Endothelial cell of umbilical vein (primary cell): ENCODE data around the gene TMEM178B. TPM values are rescaled to one million over a fixed set of nuclear protein-coding genes. Genes with fewer than 3 reads are reported as not detected.

Source experiments
- BruUV-seq: library from RNA; stranded (reverse); fragments of 400-500 nt; replicated peaks from 2 replicates; lab custom pipeline; 2021; lab: Mats Ljungman, UMichigan
- CTCF ChIA-PET: fragments of 300-600, 350-600 bp; sonication (Branson Sonifier 250); formaldehyde crosslinking; loops from one replicate; lab custom pipeline; 2021; ENCODE audit warnings: antibody characterized with exemption, inconsistent platforms; lab: Charles Lee
- POLR2A ChIA-PET: fragments of 300-600, 350-600 bp; sonication (Branson Sonifier 250); formaldehyde crosslinking; loops from one replicate; lab custom pipeline; 2021; ENCODE audit warnings: antibody characterized with exemption, inconsistent platforms; lab: Charles Lee
- DNase-seq: peaks from one replicate; pipeline ENCODE4 v3.0.0-alpha.2; 2011; ENCODE audit warnings: low read depth, low spot score
- FAIRE-seq: peaks from 2 replicates; lab custom pipeline; 2011; peaks lifted over from hg19 to GRCh38; lab: Jason Lieb, UNC
- H2AFZ ChIP-seq: 2 replicates; pipeline ENCODE4 v1.6.0; 2012; ENCODE audit warnings: low read depth, low read length, control low read depth, inconsistent platforms
- H3K27ac ChIP-seq: 2 replicates; pipeline ENCODE4 v1.5.1; 2011; ENCODE audit warnings: low read depth, mild to moderate bottlenecking, control low read depth, low read length, moderate library complexity; ENCODE audit not compliant: insufficient read depth
- H3K27me3 ChIP-seq, 2 experiments: 2 replicates each; pipeline versions ENCODE4 v1.6.0 to v1.6.1; 2011; ENCODE audit warnings: low read length in 2 of 2, mixed read lengths in 1 of 2; ENCODE audit not compliant: control insufficient read depth in 2 of 2, insufficient read depth in 2 of 2
- H3K36me3 ChIP-seq, 2 experiments: 2 replicates in 1 of 2; 3 replicates in 1 of 2; pipeline ENCODE4 v1.5.1; 2011; ENCODE audit warnings: low read length in 2 of 2, mild to moderate bottlenecking in 1 of 2, moderate library complexity in 1 of 2; ENCODE audit not compliant: control insufficient read depth in 2 of 2, insufficient read depth in 2 of 2; ENCODE audit errors: extremely low read depth in 1 of 2
- H3K4me1 ChIP-seq: 3 replicates; pipeline ENCODE4 v1.5.1; 2011; ENCODE audit warnings: mild to moderate bottlenecking, low read length; ENCODE audit not compliant: control insufficient read depth, insufficient read depth; ENCODE audit errors: extremely low read depth
- H3K4me2 ChIP-seq: 2 replicates; pipeline ENCODE4 v1.6.1; 2011; ENCODE audit warnings: low read length, control low read depth, mixed read lengths; ENCODE audit not compliant: insufficient read depth
- H3K4me3 ChIP-seq, 3 experiments: fragments of 200-600 bp in 1 of 3; sonication (generic), shearing (Covaris generic) in 1 of 3; replicated peaks in 1 of 3; 2 replicates each; pipeline ENCODE4 v1.5.1; 2011 to 2016; ENCODE audit warnings: control low read depth in 3 of 3, low read length in 3 of 3, mild to moderate bottlenecking in 2 of 3, inconsistent platforms in 1 of 3, low read depth in 1 of 3, moderate library complexity in 1 of 3; ENCODE audit not compliant: insufficient read depth in 1 of 3
- H3K79me2 ChIP-seq: 2 replicates; pipeline ENCODE4 v1.6.0; 2012; ENCODE audit warnings: low read length, inconsistent platforms; ENCODE audit not compliant: control insufficient read depth, insufficient read depth
- H3K9ac ChIP-seq: replicated peaks from 2 replicates; pipeline ENCODE3; 2011; ENCODE audit warnings: low read length, control low read depth; ENCODE audit not compliant: insufficient read depth; ENCODE audit errors: extremely low read depth
- H3K9me1 ChIP-seq: replicated peaks from 3 replicates; pipeline ENCODE4 v1.6.0; 2011; ENCODE audit warnings: mild to moderate bottlenecking, low read length; ENCODE audit not compliant: control insufficient read depth, insufficient read depth; ENCODE audit errors: extremely low read depth
- H3K9me3 ChIP-seq: replicated peaks from 2 replicates; pipeline ENCODE4 v1.5.1; 2012; ENCODE audit warnings: low read length, inconsistent platforms; ENCODE audit not compliant: control insufficient read depth, insufficient read depth
- H4K20me1 ChIP-seq: replicated peaks from 2 replicates; pipeline ENCODE3; 2011; ENCODE audit warnings: mild to moderate bottlenecking, low read length; ENCODE audit not compliant: control insufficient read depth, insufficient read depth; ENCODE audit errors: extremely low read depth
- CTCF ChIP-seq, 2 donors: IDR thresholded peaks; 1 replicate in 1 of 2; 2 replicates in 1 of 2; pipeline ENCODE4 v1.5.1; 2011; ENCODE audit warnings: low read length in 2 of 2, mild to moderate bottlenecking in 2 of 2, moderate library complexity in 2 of 2, control low read depth in 1 of 2, inconsistent platforms in 1 of 2, low read depth in 1 of 2; ENCODE audit not compliant: insufficient read depth in 1 of 2; ENCODE audit errors: extremely low read depth in 1 of 2
- EZH2 ChIP-seq: IDR thresholded peaks from 2 replicates; pipeline ENCODE4 v1.6.1; 2012; ENCODE audit warnings: borderline replicate concordance, low read depth, mild to moderate bottlenecking, moderate library complexity, low read length, inconsistent platforms; ENCODE audit not compliant: severe bottlenecking
- FOS ChIP-seq: IDR thresholded peaks from 2 replicates; pipeline ENCODE4 v1.6.1; 2011; ENCODE audit warnings: mild to moderate bottlenecking, low read length, moderate library complexity, borderline replicate concordance; ENCODE audit not compliant: insufficient read depth
- GATA2 ChIP-seq: IDR thresholded peaks from 2 replicates; pipeline ENCODE4 v1.7.0; 2011; ENCODE audit warnings: low read depth, mild to moderate bottlenecking, moderate library complexity, mixed read lengths, low read length; ENCODE audit not compliant: insufficient read length, insufficient read depth
- JUN ChIP-seq: IDR thresholded peaks from 2 replicates; pipeline ENCODE4 v1.6.1; 2011; ENCODE audit warnings: borderline replicate concordance, low read depth; ENCODE audit not compliant: insufficient read length, insufficient read depth
- MAX ChIP-seq: IDR thresholded peaks from 2 replicates; pipeline ENCODE4 v1.6.1; 2011; ENCODE audit not compliant: insufficient read depth, insufficient read length
- MYC ChIP-seq: IDR thresholded peaks from one replicate; pipeline ENCODE4 v1.6.1; 2011; ENCODE audit warnings: mild to moderate bottlenecking, low read depth, low read length
- POLR2A ChIP-seq: IDR thresholded peaks from 2 replicates; pipeline ENCODE4 v1.6.1; 2012; ENCODE audit warnings: low read depth, mild to moderate bottlenecking, control low read depth, low read length
- POLR2AphosphoS5 ChIP-seq: IDR thresholded peaks from 2 replicates; pipeline ENCODE4 v1.6.1; 2012; ENCODE audit warnings: low read depth, mild to moderate bottlenecking, control low read depth, low read length, moderate library complexity; ENCODE audit not compliant: insufficient read depth
- dilution Hi-C: fragments of 300-500 bp; cut with MboI; formaldehyde crosslinking; loops from one replicate; pipeline ENCODE4 v1.15.0; 2019; ENCODE audit warnings: low sequenced_read_pairs; ENCODE audit not compliant: extremely low pct_ligation_motif_present
- intact Hi-C: fragments of 100-400 bp; cut with micrococcal nuclease; formaldehyde crosslinking; loops from one replicate; pipeline ENCODE4 v1.10.0; 2022
- polyA plus RNA-seq, 4 experiments: library from polyadenylated mRNA; depleted of rRNA in 3 of 4; stranded (reverse) in 3 of 4; unstranded in 1 of 4; fragments of >200 nt; gene quantifications; 2 replicates each; pipeline versions ENCODE4 v1.2.1 to v1.2.3, GENCODE V29; 2011 to 2012; ENCODE audit warnings: missing spikeins in 1 of 4
- total RNA-seq: library from RNA; stranded (reverse); gene quantifications from 2 replicates; pipeline ENCODE4 v1.2.3, GENCODE V29; 2021

The TMEM178B gene
- total and polyA plus RNA-seq, 2 donors (not counting 3 experiments of a cell fraction or from before 2014, with no cell fraction given): not detected

GRCh38 chr7:141375442-141375841 lies 301.6 kb downstream of the TMEM178B start:
- Histone ChIP-seq H3K9me1 (no peaks in the 10 kb centered on the region), H3K36me3 (no peaks in the 10 kb centered on the region), H3K9me3 (no peaks in the 10 kb centered on the region), H3K4me3 (no peak overlapping the region), H2AFZ (no peak overlapping the region), H4K20me1 (no peaks in the 10 kb centered on the region), H3K27ac (no peak overlapping the region), H3K79me2 (no peaks in the 10 kb centered on the region), H3K4me1 (no peaks in the 10 kb centered on the region), H3K27me3 (no peaks in the 10 kb centered on the region), H3K4me2 (no peak overlapping the region), H3K9ac (no peak overlapping the region)
- DNase-seq (no peak), FAIRE-seq (no peak)
- POLR2A ChIA-PET: no interaction called here
- BruUV-seq: no TSS peak
- CTCF ChIA-PET: no interaction called here
- intact Hi-C loops (no loop called here), dilution Hi-C loops (no loop called here)
- TF ChIP-seq FOS (no peak), CTCF (IDR thresholded peaks at IDR 0.05; ENCODE audit: extremely low read depth in 1 of 2, insufficient read depth in 1 of 2, low read depth in 1 of 2, low read length in 2 of 2) (no peak), MAX (no peak), EZH2 (no peak), POLR2AphosphoS5 (no peak), GATA2 (no peak), POLR2A (no peak), JUN (no peak), MYC (no peak)
